Measurements from ENCODE around the gene AR.

AR gene, protein sequence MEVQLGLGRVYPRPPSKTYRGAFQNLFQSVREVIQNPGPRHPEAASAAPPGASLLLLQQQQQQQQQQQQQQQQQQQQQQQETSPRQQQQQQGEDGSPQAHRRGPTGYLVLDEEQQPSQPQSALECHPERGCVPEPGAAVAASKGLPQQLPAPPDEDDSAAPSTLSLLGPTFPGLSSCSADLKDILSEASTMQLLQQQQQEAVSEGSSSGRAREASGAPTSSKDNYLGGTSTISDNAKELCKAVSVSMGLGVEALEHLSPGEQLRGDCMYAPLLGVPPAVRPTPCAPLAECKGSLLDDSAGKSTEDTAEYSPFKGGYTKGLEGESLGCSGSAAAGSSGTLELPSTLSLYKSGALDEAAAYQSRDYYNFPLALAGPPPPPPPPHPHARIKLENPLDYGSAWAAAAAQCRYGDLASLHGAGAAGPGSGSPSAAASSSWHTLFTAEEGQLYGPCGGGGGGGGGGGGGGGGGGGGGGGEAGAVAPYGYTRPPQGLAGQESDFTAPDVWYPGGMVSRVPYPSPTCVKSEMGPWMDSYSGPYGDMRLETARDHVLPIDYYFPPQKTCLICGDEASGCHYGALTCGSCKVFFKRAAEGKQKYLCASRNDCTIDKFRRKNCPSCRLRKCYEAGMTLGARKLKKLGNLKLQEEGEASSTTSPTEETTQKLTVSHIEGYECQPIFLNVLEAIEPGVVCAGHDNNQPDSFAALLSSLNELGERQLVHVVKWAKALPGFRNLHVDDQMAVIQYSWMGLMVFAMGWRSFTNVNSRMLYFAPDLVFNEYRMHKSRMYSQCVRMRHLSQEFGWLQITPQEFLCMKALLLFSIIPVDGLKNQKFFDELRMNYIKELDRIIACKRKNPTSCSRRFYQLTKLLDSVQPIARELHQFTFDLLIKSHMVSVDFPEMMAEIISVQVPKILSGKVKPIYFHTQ

DNA sequence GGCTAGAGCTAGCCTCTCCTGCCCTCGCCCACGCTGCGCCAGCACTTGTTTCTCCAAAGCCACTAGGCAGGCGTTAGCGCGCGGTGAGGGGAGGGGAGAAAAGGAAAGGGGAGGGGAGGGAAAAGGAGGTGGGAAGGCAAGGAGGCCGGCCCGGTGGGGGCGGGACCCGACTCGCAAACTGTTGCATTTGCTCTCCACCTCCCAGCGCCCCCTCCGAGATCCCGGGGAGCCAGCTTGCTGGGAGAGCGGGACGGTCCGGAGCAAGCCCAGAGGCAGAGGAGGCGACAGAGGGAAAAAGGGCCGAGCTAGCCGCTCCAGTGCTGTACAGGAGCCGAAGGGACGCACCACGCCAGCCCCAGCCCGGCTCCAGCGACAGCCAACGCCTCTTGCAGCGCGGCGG is at the start of gene AR:
AR (plus strand) TSS at position 204 of the 400 bp plus-strand sequence. CDS start 1,126 bp downstream, outside the sequence.
- no peak for DNase-seq (ENCODE audit: low read depth)

DNA sequence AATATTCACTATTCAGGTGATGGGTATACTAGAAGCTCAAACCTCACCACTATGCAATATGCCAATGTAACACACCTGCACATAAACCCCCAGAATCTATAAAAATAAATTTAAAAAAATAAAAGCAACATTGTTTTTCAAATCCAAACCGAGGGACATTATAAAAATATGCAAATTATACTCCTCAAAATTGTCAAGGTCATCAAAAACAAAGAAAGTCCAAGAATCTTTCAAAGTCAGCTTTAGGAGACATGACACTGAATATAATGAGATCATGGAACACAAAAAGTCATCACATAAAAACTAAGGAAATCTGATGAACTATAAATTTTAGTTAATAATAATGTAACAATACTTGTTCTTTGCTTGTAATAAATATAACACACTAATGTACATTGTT is 43.2 kb upstream of the AR start:
- no peak for DNase-seq (ENCODE audit: low read depth)

DNA sequence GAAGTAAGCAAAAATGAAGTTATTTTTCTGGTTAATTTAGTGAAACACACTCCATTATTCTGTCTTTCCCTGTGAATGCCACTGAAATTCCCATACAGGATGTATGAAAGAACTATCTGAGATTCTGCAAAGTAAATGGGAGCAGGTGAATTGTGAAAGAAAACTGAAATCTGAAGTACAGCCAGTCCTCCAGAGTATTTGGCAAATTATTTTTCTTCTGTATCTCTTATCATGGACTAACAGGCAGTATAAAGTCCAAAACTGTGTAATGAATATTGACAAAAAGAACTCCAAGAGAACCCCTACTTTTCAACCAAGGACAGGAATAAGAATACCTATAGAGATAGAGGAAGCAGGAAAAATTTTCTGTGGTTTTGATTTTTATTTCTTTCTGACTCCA is 40.8 kb upstream of the AR start:
- no peak for DNase-seq (ENCODE audit: low read depth)

DNA sequence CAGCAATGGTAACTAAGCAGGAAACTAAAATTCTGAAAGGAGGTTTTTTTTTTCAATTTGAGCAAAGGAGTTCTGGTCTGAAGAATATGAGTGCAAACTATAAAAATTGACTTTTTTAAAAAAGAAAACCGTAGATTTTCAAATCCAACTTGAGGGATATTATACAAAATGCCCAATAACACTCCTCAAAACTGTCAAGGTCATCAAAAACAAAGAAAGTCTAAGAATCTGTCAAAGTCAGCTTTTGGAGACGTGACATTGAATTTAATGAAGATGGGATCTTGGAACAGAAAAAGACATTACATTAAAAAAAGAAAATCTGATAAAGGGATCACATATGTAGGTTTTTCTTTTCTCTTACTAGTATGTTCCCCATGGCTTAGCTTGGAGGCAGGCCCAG is 40.4 kb upstream of the AR start:
- DNase-seq (ENCODE audit: low read depth): no peak

DNA sequence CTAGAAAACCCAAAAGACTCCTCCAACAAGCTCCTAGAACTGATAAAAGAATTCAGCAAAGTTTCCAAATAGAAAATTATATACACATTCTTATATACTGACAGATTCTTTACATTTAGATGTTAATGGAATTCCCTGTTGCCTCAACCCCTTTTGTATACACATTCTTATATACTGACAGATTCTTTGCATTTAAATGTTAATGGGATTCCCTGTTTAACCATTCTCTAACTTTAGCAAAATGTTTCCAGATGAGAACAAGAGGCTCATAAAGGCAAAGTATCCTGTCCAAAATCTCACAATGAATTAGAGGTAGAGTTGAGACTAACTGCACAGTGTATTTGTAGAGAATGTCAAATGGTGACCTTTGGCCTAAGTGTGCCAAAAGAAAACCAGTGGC is 23.1 kb upstream of the AR start:
- no peak for DNase-seq (ENCODE audit: low read depth)

DNA sequence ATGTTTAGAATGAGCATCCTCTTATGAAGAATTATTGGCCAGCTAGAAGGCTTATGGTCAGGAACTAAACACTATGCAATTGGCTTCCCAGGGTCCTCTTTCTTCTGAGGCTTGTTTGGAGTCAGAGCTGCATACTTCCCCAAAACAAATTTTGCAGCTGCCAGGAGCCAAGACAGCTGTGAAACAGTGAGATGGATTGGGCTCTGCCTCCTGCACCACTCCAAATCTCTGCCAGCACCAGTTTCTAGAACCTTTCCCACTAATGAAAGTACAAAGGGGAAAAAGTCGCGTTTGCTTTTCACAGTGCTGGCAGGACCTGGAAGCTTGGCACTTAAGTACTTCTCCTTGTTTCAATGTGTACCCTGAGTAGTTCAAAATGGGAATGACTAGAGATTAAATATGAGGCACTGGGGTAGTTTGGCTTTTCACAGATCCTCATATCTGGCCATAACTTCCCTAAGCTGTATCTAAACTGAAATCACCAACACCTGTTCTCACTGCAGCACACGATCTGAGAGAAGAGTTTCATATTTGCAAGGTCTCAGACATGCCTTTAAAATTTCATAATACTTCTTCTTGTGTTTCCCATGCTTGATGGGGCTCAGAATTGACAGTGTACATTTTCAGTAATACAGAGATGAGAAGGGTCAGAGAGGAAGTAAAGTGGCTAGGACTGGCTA is 20.7 kb upstream of the AR start:
- DNase-seq (ENCODE audit: low read depth): no peak

DNA sequence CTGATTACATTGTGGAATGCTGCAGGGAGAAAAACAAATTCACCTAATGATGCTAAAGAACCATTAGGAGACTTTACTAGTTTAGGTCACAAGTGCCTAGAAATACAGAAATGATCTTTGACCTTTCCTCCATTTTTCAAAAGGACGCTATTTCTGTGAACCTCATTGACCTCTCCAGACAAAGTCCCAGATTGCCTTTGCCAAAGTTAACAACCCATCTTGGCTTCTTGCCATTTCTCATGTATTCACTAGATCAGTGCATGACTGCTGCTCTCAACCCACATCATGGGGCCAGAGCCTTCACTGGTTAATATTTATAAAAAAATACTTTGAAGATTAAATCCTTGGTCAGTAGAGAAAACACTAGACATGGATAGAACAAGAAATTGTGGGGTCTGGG is 19.9 kb upstream of the AR start:
- DNase-seq (ENCODE audit: low read depth): no peak

DNA sequence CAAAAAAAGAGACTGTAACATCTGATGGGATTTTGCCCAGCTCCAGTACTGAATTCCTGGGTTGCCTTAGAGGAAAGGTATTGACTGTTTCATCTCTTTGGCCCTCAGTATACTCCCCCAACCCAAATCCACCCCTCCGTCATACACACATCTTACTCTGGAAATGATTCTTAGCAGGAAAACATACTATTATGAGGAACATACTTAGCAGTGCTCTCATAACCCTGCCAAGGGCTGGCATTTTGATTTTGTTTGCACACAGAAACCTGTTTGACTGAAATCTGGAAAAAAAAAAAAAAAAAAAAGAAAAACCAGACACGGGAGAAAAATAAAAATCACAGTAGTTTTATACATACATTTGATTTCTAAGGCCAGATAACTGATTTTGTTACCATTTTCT is 19.4 kb upstream of the AR start:
- DNase-seq (ENCODE audit: low read depth): no peak

DNA sequence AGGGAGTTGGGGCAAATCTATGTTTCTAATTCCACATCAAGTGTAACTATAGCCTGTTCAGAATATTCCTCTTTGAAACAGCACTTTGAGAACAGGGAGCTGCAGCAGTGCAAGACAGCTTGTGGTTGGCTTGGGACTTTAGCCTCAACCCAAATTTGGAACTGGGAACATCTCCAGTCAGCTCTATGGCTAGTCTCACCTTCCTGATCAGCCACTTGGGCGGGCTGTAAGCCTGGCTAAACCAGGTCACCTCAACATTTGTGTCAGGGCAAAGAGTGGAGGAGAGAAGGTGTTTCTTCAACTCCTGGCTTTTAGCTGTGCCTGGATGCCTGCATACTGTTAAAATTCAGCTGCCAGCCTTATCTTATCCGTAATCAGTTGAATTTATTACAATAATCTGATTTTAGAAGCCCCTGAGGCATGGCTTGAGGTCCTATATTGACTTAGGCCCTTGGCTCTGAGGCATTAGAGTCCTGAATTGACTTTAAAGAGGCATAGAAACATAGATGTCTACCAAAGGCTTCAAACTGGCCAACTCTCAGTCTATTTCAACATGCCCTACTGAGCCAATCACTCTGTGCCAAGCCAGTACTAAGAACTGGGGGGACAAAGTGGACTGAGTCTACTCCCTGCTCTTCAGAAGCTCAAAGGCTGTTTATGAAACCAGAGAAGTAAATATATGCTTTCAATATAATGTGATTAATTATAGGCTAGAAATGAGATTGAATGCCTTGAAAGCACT is 18.7 kb upstream of the AR start:
- DNase-seq (ENCODE audit: low read depth): no peak

DNA sequence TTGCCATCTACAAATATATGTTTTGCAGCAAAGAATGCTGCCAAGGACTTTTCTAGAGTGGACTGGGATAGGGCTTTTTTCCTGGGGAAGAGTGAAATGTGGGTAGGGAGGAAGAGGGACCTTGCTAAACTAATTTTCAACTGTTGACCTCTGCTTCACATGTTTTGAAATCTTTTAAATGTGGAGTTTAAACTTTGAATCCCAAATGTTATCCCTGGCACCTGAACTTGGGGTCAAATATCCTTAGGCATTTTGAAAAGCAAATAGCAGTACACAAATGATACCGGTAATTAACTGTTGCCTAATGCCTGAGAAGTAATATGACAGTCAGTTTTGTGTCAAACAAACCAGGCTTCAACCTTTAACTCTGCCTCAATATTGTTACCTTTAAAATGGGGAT is 7.3 kb upstream of the AR start:
- no peak for DNase-seq (ENCODE audit: low read depth)

DNA sequence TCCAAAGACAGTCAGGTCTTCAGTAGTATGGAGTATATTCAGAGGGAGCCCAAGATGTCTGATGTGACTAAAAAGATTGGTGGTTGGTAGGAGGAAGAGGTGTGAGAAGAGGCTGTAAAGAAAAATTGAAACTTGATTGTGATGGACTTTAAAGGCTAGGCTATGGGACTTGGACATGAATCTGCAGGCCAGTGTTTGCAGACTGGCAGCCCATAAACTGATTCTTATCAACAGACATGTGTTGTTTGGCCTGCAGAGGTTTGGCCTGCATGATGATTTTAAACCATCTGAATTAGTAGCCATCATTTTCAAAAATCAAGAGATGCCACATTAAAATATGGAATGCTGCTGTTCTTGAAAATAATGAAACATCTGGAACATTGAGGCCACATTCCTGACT is 5.4 kb upstream of the AR start:
- no peak for DNase-seq (ENCODE audit: low read depth)

DNA sequence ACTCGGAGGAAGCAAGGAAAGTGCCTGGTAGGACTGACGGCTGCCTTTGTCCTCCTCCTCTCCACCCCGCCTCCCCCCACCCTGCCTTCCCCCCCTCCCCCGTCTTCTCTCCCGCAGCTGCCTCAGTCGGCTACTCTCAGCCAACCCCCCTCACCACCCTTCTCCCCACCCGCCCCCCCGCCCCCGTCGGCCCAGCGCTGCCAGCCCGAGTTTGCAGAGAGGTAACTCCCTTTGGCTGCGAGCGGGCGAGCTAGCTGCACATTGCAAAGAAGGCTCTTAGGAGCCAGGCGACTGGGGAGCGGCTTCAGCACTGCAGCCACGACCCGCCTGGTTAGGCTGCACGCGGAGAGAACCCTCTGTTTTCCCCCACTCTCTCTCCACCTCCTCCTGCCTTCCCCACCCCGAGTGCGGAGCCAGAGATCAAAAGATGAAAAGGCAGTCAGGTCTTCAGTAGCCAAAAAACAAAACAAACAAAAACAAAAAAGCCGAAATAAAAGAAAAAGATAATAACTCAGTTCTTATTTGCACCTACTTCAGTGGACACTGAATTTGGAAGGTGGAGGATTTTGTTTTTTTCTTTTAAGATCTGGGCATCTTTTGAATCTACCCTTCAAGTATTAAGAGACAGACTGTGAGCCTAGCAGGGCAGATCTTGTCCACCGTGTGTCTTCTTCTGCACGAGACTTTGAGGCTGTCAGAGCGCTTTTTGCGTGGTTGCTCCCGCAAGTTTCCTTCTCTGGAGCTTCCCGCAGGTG is 637 bp downstream of the AR start:
- DNase-seq (ENCODE audit: low read depth): no peak

DNA sequence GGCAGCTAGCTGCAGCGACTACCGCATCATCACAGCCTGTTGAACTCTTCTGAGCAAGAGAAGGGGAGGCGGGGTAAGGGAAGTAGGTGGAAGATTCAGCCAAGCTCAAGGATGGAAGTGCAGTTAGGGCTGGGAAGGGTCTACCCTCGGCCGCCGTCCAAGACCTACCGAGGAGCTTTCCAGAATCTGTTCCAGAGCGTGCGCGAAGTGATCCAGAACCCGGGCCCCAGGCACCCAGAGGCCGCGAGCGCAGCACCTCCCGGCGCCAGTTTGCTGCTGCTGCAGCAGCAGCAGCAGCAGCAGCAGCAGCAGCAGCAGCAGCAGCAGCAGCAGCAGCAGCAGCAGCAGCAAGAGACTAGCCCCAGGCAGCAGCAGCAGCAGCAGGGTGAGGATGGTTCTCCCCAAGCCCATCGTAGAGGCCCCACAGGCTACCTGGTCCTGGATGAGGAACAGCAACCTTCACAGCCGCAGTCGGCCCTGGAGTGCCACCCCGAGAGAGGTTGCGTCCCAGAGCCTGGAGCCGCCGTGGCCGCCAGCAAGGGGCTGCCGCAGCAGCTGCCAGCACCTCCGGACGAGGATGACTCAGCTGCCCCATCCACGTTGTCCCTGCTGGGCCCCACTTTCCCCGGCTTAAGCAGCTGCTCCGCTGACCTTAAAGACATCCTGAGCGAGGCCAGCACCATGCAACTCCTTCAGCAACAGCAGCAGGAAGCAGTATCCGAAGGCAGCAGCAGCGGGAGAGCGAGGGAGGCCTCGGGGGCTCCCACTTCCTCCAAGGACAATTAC is 1.4 kb downstream of the AR start:
- no peak for DNase-seq (ENCODE audit: low read depth)

DNA sequence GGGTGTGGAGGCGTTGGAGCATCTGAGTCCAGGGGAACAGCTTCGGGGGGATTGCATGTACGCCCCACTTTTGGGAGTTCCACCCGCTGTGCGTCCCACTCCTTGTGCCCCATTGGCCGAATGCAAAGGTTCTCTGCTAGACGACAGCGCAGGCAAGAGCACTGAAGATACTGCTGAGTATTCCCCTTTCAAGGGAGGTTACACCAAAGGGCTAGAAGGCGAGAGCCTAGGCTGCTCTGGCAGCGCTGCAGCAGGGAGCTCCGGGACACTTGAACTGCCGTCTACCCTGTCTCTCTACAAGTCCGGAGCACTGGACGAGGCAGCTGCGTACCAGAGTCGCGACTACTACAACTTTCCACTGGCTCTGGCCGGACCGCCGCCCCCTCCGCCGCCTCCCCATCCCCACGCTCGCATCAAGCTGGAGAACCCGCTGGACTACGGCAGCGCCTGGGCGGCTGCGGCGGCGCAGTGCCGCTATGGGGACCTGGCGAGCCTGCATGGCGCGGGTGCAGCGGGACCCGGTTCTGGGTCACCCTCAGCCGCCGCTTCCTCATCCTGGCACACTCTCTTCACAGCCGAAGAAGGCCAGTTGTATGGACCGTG is 2.2 kb downstream of the AR start:
- no peak for DNase-seq (ENCODE audit: low read depth)

DNA sequence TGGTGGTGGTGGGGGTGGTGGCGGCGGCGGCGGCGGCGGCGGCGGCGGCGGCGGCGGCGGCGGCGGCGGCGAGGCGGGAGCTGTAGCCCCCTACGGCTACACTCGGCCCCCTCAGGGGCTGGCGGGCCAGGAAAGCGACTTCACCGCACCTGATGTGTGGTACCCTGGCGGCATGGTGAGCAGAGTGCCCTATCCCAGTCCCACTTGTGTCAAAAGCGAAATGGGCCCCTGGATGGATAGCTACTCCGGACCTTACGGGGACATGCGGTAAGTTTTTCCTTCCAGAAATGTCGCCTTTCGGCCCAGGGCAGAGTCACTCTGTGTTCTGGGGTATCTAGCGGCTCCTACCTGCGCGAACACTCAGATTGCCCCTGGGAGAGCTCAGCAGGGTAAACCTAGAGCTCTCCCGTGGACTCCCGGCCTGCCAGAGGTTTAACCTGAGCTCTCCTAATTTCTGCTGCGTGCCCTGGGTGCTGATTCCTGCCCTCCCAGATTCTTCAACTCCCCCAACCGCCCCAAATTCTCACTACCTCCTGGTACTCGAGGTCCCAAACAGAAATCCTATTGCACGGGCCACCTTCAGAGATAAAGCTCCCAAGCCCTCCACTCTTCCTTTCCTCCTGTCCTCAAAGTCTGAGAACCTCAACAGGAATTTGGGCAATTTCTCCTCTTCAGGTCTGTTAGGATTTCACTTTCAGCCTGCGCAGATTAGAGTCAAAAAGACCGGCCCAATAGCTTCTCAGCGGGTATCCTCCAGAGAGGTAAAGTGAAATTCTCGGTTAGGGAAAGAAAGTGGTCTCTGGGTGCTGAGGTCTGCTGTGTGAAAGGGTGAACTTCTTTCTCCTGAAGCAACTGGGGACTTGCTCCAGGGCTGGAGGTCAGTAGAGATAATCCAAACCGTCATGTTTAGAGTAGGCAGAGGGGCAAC is 2.9 kb downstream of the AR start:
- DNase-seq (ENCODE audit: low read depth): no peak

DNA sequence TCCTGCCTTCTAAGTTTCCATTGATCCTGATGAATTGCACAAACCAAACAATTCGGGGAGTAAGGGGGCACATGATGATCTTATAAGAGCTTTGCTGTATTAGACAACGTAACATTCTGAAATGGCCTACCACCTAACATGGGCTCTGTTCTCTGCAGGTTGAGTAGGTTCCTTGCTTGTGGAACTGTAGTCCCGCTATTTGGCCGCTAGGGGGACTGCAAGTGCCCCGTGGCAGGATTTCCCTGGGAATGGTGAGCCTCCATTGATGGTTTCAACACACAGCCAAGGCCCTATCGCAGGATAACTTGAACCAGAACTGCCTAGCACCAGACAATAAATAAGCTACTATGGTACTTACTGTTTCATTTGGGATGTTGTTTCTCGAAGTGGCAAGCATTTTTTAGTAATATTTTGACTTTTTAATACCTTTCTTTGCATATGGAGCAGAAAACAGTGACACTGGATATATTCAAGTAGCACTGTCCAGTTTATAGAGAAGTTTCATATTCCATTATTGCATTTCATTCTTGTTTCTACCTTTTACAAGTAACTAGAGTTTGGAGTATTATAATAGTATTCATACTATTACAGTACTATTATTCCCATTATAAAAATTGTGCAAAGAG is 11.9 kb downstream of the AR start:
- no peak for DNase-seq (ENCODE audit: low read depth)

DNA sequence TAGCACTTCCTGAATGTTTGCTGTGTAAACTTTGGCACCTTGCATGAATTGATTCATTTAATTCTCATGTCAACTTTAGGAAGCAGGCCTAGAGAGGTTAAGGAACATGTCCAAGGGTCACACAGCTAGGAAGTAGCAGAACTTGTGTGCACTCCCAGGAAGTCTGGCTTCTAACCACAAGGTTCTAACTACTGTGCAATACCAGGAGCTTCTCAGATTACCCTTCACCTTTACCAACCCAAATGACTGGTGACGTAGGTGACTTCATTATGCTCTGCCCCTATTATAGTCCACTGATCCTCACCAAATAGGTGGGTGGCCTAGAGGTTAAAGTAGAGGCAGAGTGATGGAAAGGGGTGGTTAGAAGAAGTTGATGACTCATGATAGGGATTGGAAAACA is 14.4 kb downstream of the AR start:
- no peak for DNase-seq (ENCODE audit: low read depth)
